IPS-NIHi7 (cell line): ENCODE data around the gene TCEANC.
A peak's percentile ranks its signal among the peaks of the same experiment; 100 is the strongest.
"Not testable (repeated sequence)": the region's sequence is repeated elsewhere in the genome, so short reads cannot be mapped to it uniquely, and the experiment has no call there.

ENCODE experiments used
- DNase-seq: peaks from one replicate; pipeline ENCODE4 v3.0.0; 2012; ENCODE audit warnings: mixed read lengths; ENCODE audit errors: extremely low spot score

Gene TCEANC

DNA sequence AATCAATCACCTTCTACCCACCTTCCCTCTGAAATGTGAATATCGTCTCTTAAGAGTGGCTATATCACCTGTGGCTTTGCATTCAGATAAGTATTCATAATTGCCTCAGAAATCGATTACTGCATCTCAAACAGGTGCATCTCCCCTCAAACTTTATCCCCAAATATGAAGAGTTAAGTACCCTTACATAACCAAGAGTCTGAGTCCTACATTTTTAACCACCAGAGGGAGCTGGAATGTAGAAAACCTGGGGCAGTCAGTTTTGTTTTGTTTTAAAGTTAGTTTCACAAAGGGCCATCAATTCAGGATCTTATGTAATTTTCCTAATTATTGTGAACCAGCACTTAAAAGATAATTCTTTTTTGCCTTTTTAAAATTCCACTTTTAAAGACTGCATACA is 5.7 kb downstream of the TCEANC start:
- peak; percentile 39 for DNase-seq

DNA sequence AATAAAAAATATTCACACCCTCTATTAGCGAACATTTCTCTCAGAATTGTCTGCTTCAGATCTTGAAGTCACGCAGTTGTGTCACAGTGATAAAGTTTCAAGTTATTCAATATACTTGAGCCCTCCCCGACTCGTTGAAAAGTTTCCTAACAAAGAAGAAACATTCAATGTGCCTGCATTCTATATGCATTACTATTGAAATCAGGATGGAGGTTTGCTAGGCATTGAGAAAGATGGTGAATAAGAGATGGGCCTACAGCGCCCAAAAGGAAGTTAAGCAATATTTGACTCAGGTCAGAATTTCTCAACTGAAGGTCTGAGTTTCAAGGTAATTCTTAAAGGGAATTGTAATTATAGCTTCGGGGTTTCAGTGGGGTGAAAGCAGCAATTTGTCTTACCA is 6.1 kb downstream of the TCEANC start:
- no peak for DNase-seq

DNA sequence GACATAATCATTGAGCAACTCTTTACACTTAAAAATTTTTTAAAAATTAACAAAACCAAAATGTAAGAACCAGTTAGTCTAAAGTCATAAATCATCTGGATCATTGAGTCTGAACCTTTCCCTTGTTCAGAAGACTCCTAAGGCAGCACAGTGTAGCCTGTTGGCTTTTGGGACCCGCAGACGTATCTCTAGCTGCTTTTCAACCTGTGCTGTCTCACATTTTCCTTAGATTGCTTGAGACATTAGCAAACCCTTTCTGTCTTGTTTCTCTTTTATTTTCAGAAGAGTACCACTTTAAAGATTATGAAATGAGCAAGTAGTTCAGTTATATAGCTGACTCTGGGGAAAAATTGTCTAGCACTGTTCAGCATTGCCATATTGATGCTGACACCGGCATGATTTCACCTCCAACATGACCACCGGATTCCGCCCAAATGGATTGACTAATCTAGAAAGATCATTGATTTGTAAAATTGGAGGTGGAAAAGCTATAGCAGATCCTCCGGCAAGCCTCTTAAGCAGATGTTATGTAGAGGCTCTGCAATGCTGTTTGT is 8.9 kb downstream of the TCEANC start:
- no peak for DNase-seq

DNA sequence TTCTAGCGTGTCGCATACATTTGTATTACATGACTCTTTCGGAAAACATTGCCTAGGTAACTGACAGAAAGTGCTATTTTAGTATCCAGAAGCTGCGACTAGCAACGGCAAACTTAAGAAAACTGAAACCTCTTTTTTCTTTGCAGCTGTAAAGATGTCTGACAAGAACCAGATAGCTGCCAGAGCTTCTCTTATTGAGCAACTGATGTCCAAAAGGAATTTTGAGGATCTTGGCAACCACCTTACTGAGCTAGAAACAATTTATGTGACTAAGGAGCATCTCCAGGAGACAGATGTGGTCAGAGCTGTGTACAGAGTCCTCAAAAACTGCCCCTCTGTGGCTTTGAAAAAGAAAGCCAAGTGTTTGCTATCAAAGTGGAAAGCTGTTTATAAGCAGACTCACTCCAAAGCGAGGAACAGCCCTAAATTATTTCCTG is 9.4 kb downstream of the TCEANC start:
- DNase-seq: no peak

DNA sequence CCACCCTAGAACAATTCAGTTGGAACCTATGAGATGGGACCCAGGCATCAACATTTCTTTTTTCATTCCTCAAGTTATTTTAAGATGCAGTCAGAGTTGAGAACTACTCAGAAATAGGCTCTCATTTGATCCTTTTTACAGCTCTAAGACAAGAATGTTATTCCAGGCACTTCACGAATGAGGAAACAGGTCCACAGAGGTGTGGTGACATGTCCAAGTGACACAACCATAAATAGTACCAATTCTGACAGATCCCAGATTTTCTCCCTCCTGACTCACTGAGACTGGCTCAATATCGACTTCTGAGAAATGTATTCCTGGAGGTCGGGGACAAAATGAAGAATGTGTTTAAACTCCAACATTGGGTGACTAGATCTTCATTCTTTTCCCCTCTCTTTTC is 11.1 kb downstream of the TCEANC start:
- no peak for DNase-seq

GRCh38 chrX:13666836-13667235 is 13.9 kb downstream of the TCEANC start:
- DNase-seq: no peak

- DNase-seq: no peak
These were observed 15.0 kb downstream of the TCEANC start for GRCh38 chrX:13667919-13668318.

DNA sequence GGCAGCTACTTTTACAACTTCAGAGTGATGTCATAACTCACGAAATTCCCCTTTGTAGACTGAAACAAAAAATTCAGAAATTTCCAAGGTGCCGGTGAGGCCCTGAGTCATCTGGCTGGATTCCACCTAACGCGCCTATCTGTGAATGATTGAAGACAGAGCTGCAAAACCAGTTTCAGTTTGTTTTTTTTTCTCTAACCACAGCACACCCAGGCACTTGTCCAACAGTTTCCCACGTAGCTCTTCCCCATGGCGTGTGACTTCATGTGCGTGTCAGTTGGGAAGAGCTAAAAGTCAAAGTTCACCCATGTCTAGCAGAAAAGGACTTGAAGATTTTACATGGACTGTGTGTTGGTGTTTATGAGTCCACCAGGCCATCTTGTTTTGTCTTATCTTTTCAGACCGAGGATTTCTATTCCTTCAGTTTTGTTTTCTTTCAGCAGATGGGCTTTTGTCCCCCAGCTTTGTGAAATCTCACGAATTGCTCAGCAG is 16.4 kb downstream of the TCEANC start:
- DNase-seq: no peak

GRCh38 chrX:13669755-13670154 is 16.8 kb downstream of the TCEANC start:
- not testable (repeated sequence) for DNase-seq

GRCh38 chrX:13670197-13670596 is 17.3 kb downstream of the TCEANC start:
- DNase-seq: no peak

DNA sequence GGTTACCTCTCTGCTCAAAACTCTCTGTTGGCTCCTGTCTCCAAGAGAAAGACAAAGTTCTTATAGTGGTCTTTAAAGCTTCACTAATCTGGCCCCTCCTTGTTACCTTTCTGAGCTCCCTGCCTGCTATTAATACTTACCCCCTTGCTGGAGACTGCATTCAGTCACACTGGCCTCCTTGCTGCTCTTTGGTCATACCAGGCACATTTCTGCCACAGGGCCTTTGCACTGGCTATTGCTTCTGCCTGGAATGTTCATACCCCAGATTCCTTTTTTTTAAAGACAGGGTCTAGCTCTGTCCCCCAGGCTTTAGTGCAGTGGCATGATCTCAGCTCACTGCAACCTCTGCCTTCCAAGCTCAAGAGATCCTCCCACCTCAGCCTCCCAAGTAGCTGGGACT is 20.1 kb downstream of the TCEANC start:
- no peak for DNase-seq

GRCh38 chrX:13676885-13677284 is 23.9 kb downstream of the TCEANC start:
- no peak for DNase-seq

GRCh38 chrX:13679700-13680099 is 26.8 kb downstream of the TCEANC start:
- not testable (repeated sequence) for DNase-seq

DNA sequence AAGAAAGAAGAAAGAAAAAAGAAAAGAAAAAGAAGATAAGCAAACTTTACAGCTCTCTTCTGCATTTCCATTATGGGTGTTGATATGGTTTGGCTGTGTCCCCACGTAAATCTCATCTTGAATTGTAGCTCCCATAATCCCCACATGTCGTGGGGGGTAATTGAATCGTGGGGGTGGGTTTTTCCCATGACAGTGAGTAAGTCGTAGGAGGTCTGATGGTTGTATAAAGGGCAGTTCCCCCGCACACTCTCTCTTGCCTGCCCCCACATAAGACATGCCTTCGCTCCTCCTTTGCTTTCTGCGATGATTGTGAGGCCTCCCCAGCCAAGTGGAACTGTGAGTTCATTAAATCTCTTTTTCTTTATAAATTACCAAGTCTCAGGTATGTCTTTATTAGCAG is 28.7 kb downstream of the TCEANC start:
- DNase-seq: no peak

- DNase-seq: no peak
These were observed 31.4 kb downstream of the TCEANC start for GRCh38 chrX:13684361-13684760.

- no peak for DNase-seq
These were observed 32.3 kb downstream of the TCEANC start for GRCh38 chrX:13685126-13685763.

GRCh38 chrX:13687203-13687602 is 34.3 kb downstream of the TCEANC start:
- DNase-seq: no peak

- no peak for DNase-seq
These were observed 35.5 kb downstream of the TCEANC start for GRCh38 chrX:13688384-13688957.

DNA sequence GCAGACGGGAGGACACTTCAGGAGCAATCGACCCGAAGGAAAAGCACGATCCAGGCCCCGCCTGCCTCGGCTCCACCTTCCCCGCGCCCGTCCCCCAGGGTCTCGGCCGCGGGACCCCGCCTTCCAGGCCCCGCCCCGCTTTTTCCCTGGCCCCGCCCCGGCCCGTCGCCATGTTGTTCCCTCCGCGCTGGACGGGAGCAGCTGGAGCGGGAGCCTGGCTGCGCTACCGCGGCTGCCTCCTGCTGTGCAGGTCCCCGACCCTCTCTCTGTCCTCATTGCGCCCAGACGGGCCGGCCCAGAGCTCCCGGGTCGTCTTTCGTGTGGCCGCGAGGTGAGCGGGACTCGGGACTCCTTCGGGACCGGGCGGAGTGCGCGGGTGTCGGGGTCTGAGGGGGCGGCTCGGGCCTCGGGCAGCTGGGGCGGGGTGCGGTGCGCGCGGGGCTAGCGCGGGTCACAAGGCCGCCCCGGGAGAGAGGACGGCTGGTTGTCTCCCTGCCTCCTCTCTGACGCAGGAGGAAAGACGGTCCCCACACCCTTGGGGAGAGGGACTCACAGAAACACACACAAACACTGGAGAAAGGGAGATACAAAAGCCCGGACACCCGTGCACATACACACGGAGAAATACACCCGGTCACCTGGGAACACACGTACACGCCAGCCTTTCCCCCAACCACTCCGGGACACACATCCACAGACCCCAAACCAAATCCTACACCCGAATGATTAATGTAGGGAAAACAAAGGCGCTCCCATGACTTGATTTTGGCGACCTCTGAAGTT is 36.2 kb downstream of the TCEANC start, which contains the start of gene RAB9A:
Gene RAB9A, plus strand, starts transcription at position 171 of the 783 bp plus-strand sequence. CDS start 19,619 bp downstream, outside the sequence.
- peak; percentile 99 for DNase-seq

DNA sequence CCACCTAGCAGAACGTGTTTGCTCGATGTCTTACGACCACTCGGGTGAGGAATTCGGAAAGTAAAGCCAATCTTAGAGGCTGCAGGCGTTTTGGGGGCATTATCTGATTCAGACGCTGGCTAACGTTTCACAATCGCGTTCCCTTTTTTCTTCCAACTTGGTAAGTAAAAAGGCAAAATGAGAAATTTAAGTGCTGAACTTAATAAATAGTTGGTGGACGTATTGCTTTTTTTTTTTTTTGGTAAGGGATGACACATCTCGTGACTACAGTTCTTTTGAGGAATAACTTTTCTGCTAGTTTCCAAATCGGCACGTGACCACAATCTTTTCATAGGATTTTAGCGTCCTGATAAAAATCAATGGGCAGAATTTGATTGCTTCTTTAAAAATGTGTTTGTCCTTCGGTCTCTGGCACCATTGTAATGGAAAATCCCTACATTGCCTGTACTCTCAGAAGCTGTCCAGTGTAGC is 36.8 kb downstream of the TCEANC start:
- no peak for DNase-seq

DNA sequence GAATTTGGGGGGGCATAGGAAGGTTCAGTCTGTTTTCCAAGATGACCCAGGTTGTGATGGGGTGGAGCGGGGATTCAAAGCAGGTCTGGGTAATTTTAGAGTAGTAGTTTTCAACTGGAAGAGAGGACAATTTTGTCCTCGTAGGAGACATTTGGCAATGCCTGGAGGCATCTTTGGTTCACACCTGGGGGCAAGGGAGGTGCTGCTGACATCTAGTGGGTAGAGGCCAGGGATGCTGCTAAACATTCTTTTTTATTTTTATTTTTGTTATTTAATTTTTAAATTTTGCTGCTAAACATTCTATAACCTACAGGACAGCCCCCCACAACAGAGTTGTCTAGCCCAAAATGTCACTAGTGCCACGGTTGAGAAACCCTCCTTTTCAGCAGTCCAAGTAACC is 37.9 kb downstream of the TCEANC start:
- DNase-seq: no peak

DNA sequence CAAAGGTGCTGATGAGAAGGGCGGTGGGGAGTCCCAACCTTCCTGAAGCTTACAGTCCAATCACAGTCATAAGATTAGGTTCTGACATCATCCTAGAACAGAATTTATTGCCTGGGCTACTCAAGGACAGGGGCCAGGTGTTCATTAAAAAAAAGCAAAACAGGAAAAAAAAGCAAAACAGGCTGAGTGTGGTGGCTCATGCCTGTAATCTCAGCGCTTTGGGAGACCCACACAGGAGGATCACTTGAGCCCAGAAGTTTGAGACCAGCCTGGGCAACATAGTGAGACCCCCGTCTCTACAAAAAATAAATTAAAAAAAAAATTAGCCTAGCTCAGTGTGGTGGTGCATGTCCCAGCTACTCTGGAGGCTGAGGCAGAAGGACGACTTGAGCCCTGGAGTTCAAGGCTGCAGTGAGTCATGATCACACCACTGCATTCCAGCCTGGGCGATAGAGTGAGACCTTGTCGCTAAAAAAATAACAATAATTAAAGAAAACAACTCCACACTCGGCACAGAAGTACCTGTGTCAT is 39.0 kb downstream of the TCEANC start:
- no peak for DNase-seq
